IPS-18a (cell line): ENCODE data around the gene PLXNB3.

Source experiments
- H3K27ac ChIP-seq: one replicate; pipeline ENCODE4 v1.5.1; 2013; ENCODE audit warnings: low read length
- H3K27me3 ChIP-seq: one replicate; pipeline ENCODE4 v1.6.1; 2013; ENCODE audit warnings: mild to moderate bottlenecking, low read length; ENCODE audit not compliant: control insufficient read depth, insufficient read depth
- H3K36me3 ChIP-seq: one replicate; pipeline ENCODE4 v1.6.1; 2013; ENCODE audit warnings: low read depth, low read length; ENCODE audit not compliant: control insufficient read depth
- H3K4me1 ChIP-seq: one replicate; pipeline ENCODE4 v1.6.1; 2013; ENCODE audit warnings: low read depth, low read length; ENCODE audit not compliant: control insufficient read depth
- H3K4me3 ChIP-seq: one replicate; pipeline ENCODE4 v1.5.1; 2013; ENCODE audit warnings: low read length
- H3K9ac ChIP-seq: one replicate; pipeline ENCODE4 v1.6.1; 2013; ENCODE audit warnings: mild to moderate bottlenecking, low read length, moderate library complexity
- H3K9me3 ChIP-seq: one replicate; pipeline ENCODE4 v1.6.1; 2013; ENCODE audit warnings: low read depth, low read length; ENCODE audit not compliant: control insufficient read depth

Gene PLXNB3

GRCh38 chrX:153763989-153764755 lies at the start of gene PLXNB3:
Gene PLXNB3, plus strand, starts transcription at chrX:153764249. Its CDS starts 1,287 bp downstream, at chrX:153765536.
- Histone ChIP-seq H3K9ac (no peak within 1 kb of the TSS), H3K4me1 (no peaks in the 10 kb centered on the region), H3K27ac (no peak within 1 kb of the TSS), H3K27me3 (no peaks in the 10 kb centered on the region), H3K4me3 (no peak within 1 kb of the TSS), H3K36me3 (no peaks in the 10 kb centered on the region), H3K9me3 (no peaks in the 10 kb centered on the region)

GRCh38 chrX:153714256-153714655 lies 49.8 kb upstream of the PLXNB3 start:
- Histone ChIP-seq H3K9ac (no peak overlapping the region), H3K4me1 (no peaks in the 10 kb centered on the region), H3K36me3 (peaks cover 32% of the 10 kb centered on the region), H3K4me3 (no peak overlapping the region), H3K9me3 (peaks cover 5% of the 10 kb centered on the region), H3K27ac (no peak overlapping the region), H3K27me3 (no peaks in the 10 kb centered on the region)

GRCh38 chrX:153717445-153717844 lies 46.6 kb upstream of the PLXNB3 start:
- no peaks in the 10 kb centered on the region for H3K27me3 ChIP-seq
- peaks cover 6% of the 10 kb centered on the region for H3K9me3 ChIP-seq
- H3K4me1 ChIP-seq: no peaks in the 10 kb centered on the region
- H3K4me3 ChIP-seq: no peak overlapping the region
- no peak overlapping the region for H3K27ac ChIP-seq
- no peak overlapping the region for H3K9ac ChIP-seq
- H3K36me3 ChIP-seq: peaks cover 48% of the 10 kb centered on the region

- Histone ChIP-seq H3K9me3 (peaks cover 6% of the 10 kb centered on the region), H3K27ac (no peak overlapping the region), H3K4me1 (peaks cover 5% of the 10 kb centered on the region), H3K9ac (no peak overlapping the region), H3K4me3 (no peak overlapping the region), H3K36me3 (peaks cover 41% of the 10 kb centered on the region), H3K27me3 (no peaks in the 10 kb centered on the region)
These were observed 44.8 kb upstream of the PLXNB3 start for GRCh38 chrX:153719238-153719637.

- peaks cover 6% of the 10 kb centered on the region for H3K9me3 ChIP-seq
- no peak overlapping the region for H3K4me3 ChIP-seq
- no peak overlapping the region for H3K9ac ChIP-seq
- H3K4me1 ChIP-seq: peaks cover 5% of the 10 kb centered on the region
- H3K27ac ChIP-seq: no peak overlapping the region
- H3K27me3 ChIP-seq: no peaks in the 10 kb centered on the region
- peaks cover 36% of the 10 kb centered on the region for H3K36me3 ChIP-seq
These were observed 44.3 kb upstream of the PLXNB3 start for GRCh38 chrX:153719701-153720100.

- H3K4me1 ChIP-seq: peaks cover 15% of the 10 kb centered on the region
- H3K36me3 ChIP-seq: peaks cover 26% of the 10 kb centered on the region
- H3K27me3 ChIP-seq: no peaks in the 10 kb centered on the region
- H3K9me3 ChIP-seq: peaks cover 6% of the 10 kb centered on the region
- no peak overlapping the region for H3K27ac ChIP-seq
- H3K4me3 ChIP-seq: peak overlapping the region; percentile 66
- peak overlapping the region; percentile 54 for H3K9ac ChIP-seq
These were observed 41.2 kb upstream of the PLXNB3 start for GRCh38 chrX:153722704-153723350.

GRCh38 chrX:153723351-153724251 lies 40.4 kb upstream of the PLXNB3 start:
- Histone ChIP-seq H3K9ac (peak overlapping the region; percentile 54), H3K36me3 (peaks cover 22% of the 10 kb centered on the region), H3K27ac (no peak overlapping the region), H3K4me3 (peak overlapping the region; percentile 66), H3K4me1 (peaks cover 15% of the 10 kb centered on the region), H3K9me3 (peaks cover 6% of the 10 kb centered on the region), H3K27me3 (no peaks in the 10 kb centered on the region)

- Histone ChIP-seq H3K27me3 (no peaks in the 10 kb centered on the region), H3K36me3 (peaks cover 14% of the 10 kb centered on the region), H3K9me3 (peaks cover 7% of the 10 kb centered on the region), H3K9ac (peak within 1 kb of the TSS; percentile 54), H3K27ac (no peak within 1 kb of the TSS), H3K4me1 (peaks cover 15% of the 10 kb centered on the region), H3K4me3 (peak within 1 kb of the TSS; percentile 66)
These were observed 39.6 kb upstream of the PLXNB3 start, which contains the start of the genes ABCD1 and BCAP31 for GRCh38 chrX:153724252-153725038. Gene ABCD1, plus strand, starts transcription at chrX:153724856. Its CDS starts 411 bp downstream, at chrX:153725267. Gene BCAP31, minus strand, starts transcription at chrX:153724387. Its CDS starts 1,143 bp downstream, at chrX:153723244.

GRCh38 chrX:153725039-153725831 lies 38.8 kb upstream of the PLXNB3 start:
- H3K27ac ChIP-seq: no peak overlapping the region
- peaks cover 7% of the 10 kb centered on the region for H3K9me3 ChIP-seq
- H3K9ac ChIP-seq: no peak overlapping the region
- peaks cover 15% of the 10 kb centered on the region for H3K4me1 ChIP-seq
- peak overlapping the region; percentile 40 for H3K4me3 ChIP-seq
- H3K36me3 ChIP-seq: peaks cover 7% of the 10 kb centered on the region
- no peaks in the 10 kb centered on the region for H3K27me3 ChIP-seq

- no peak overlapping the region for H3K27ac ChIP-seq
- H3K4me3 ChIP-seq: no peak overlapping the region
- H3K27me3 ChIP-seq: no peaks in the 10 kb centered on the region
- peaks cover 6% of the 10 kb centered on the region for H3K9me3 ChIP-seq
- no peak overlapping the region for H3K9ac ChIP-seq
- H3K36me3 ChIP-seq: peaks cover 1% of the 10 kb centered on the region
- peaks cover 15% of the 10 kb centered on the region for H3K4me1 ChIP-seq
These were observed 38.2 kb upstream of the PLXNB3 start for GRCh38 chrX:153725832-153726285.
